Endothelial cell of umbilical vein (primary cell): ENCODE measurements around the gene SPOUT1. TPM values are rescaled to one million over a fixed set of nuclear protein-coding genes. Genes with fewer than 3 reads are reported as not detected.

Experiments used
- BruUV-seq: library from RNA; stranded (reverse); fragments of 400-500 nt; replicated peaks from 2 replicates; lab custom pipeline; 2021; lab: Mats Ljungman, UMichigan
- CTCF ChIA-PET: fragments of 300-600, 350-600 bp; sonication (Branson Sonifier 250); formaldehyde crosslinking; loops from one replicate; lab custom pipeline; 2021; ENCODE audit warnings: antibody characterized with exemption, inconsistent platforms; lab: Charles Lee
- POLR2A ChIA-PET: fragments of 300-600, 350-600 bp; sonication (Branson Sonifier 250); formaldehyde crosslinking; loops from one replicate; lab custom pipeline; 2021; ENCODE audit warnings: antibody characterized with exemption, inconsistent platforms; lab: Charles Lee
- DNase-seq: peaks from one replicate; pipeline ENCODE4 v3.0.0-alpha.2; 2011; ENCODE audit warnings: low read depth, low spot score
- FAIRE-seq: peaks from 2 replicates; lab custom pipeline; 2011; peaks lifted over from hg19 to GRCh38; lab: Jason Lieb, UNC
- H2AFZ ChIP-seq: 2 replicates; pipeline ENCODE4 v1.6.0; 2012; ENCODE audit warnings: low read depth, low read length, control low read depth, inconsistent platforms
- H3K27ac ChIP-seq: 2 replicates; pipeline ENCODE4 v1.5.1; 2011; ENCODE audit warnings: low read depth, mild to moderate bottlenecking, control low read depth, low read length, moderate library complexity; ENCODE audit not compliant: insufficient read depth
- H3K27me3 ChIP-seq, 2 experiments: 2 replicates each; pipeline versions ENCODE4 v1.6.0 to v1.6.1; 2011; ENCODE audit warnings: low read length in 2 of 2, mixed read lengths in 1 of 2; ENCODE audit not compliant: control insufficient read depth in 2 of 2, insufficient read depth in 2 of 2
- H3K36me3 ChIP-seq, 2 experiments: 2 replicates in 1 of 2; 3 replicates in 1 of 2; pipeline ENCODE4 v1.5.1; 2011; ENCODE audit warnings: low read length in 2 of 2, mild to moderate bottlenecking in 1 of 2, moderate library complexity in 1 of 2; ENCODE audit not compliant: control insufficient read depth in 2 of 2, insufficient read depth in 2 of 2; ENCODE audit errors: extremely low read depth in 1 of 2
- H3K4me1 ChIP-seq: 3 replicates; pipeline ENCODE4 v1.5.1; 2011; ENCODE audit warnings: mild to moderate bottlenecking, low read length; ENCODE audit not compliant: control insufficient read depth, insufficient read depth; ENCODE audit errors: extremely low read depth
- H3K4me2 ChIP-seq: 2 replicates; pipeline ENCODE4 v1.6.1; 2011; ENCODE audit warnings: low read length, control low read depth, mixed read lengths; ENCODE audit not compliant: insufficient read depth
- H3K4me3 ChIP-seq, 3 experiments: fragments of 200-600 bp in 1 of 3; sonication (generic), shearing (Covaris generic) in 1 of 3; replicated peaks in 1 of 3; 2 replicates each; pipeline ENCODE4 v1.5.1; 2011 to 2016; ENCODE audit warnings: control low read depth in 3 of 3, low read length in 3 of 3, mild to moderate bottlenecking in 2 of 3, inconsistent platforms in 1 of 3, low read depth in 1 of 3, moderate library complexity in 1 of 3; ENCODE audit not compliant: insufficient read depth in 1 of 3
- H3K79me2 ChIP-seq: 2 replicates; pipeline ENCODE4 v1.6.0; 2012; ENCODE audit warnings: low read length, inconsistent platforms; ENCODE audit not compliant: control insufficient read depth, insufficient read depth
- H3K9ac ChIP-seq: replicated peaks from 2 replicates; pipeline ENCODE3; 2011; ENCODE audit warnings: low read length, control low read depth; ENCODE audit not compliant: insufficient read depth; ENCODE audit errors: extremely low read depth
- H3K9me1 ChIP-seq: replicated peaks from 3 replicates; pipeline ENCODE4 v1.6.0; 2011; ENCODE audit warnings: mild to moderate bottlenecking, low read length; ENCODE audit not compliant: control insufficient read depth, insufficient read depth; ENCODE audit errors: extremely low read depth
- H3K9me3 ChIP-seq: replicated peaks from 2 replicates; pipeline ENCODE4 v1.5.1; 2012; ENCODE audit warnings: low read length, inconsistent platforms; ENCODE audit not compliant: control insufficient read depth, insufficient read depth
- H4K20me1 ChIP-seq: replicated peaks from 2 replicates; pipeline ENCODE3; 2011; ENCODE audit warnings: mild to moderate bottlenecking, low read length; ENCODE audit not compliant: control insufficient read depth, insufficient read depth; ENCODE audit errors: extremely low read depth
- CTCF ChIP-seq, 2 donors: IDR thresholded peaks; 1 replicate in 1 of 2; 2 replicates in 1 of 2; pipeline ENCODE4 v1.5.1; 2011; ENCODE audit warnings: low read length in 2 of 2, mild to moderate bottlenecking in 2 of 2, moderate library complexity in 2 of 2, control low read depth in 1 of 2, inconsistent platforms in 1 of 2, low read depth in 1 of 2; ENCODE audit not compliant: insufficient read depth in 1 of 2; ENCODE audit errors: extremely low read depth in 1 of 2
- EZH2 ChIP-seq: IDR thresholded peaks from 2 replicates; pipeline ENCODE4 v1.6.1; 2012; ENCODE audit warnings: borderline replicate concordance, low read depth, mild to moderate bottlenecking, moderate library complexity, low read length, inconsistent platforms; ENCODE audit not compliant: severe bottlenecking
- FOS ChIP-seq: IDR thresholded peaks from 2 replicates; pipeline ENCODE4 v1.6.1; 2011; ENCODE audit warnings: mild to moderate bottlenecking, low read length, moderate library complexity, borderline replicate concordance; ENCODE audit not compliant: insufficient read depth
- GATA2 ChIP-seq: IDR thresholded peaks from 2 replicates; pipeline ENCODE4 v1.7.0; 2011; ENCODE audit warnings: low read depth, mild to moderate bottlenecking, moderate library complexity, mixed read lengths, low read length; ENCODE audit not compliant: insufficient read length, insufficient read depth
- JUN ChIP-seq: IDR thresholded peaks from 2 replicates; pipeline ENCODE4 v1.6.1; 2011; ENCODE audit warnings: borderline replicate concordance, low read depth; ENCODE audit not compliant: insufficient read length, insufficient read depth
- MYC ChIP-seq: IDR thresholded peaks from one replicate; pipeline ENCODE4 v1.6.1; 2011; ENCODE audit warnings: mild to moderate bottlenecking, low read depth, low read length
- POLR2A ChIP-seq: IDR thresholded peaks from 2 replicates; pipeline ENCODE4 v1.6.1; 2012; ENCODE audit warnings: low read depth, mild to moderate bottlenecking, control low read depth, low read length
- POLR2AphosphoS5 ChIP-seq: IDR thresholded peaks from 2 replicates; pipeline ENCODE4 v1.6.1; 2012; ENCODE audit warnings: low read depth, mild to moderate bottlenecking, control low read depth, low read length, moderate library complexity; ENCODE audit not compliant: insufficient read depth
- dilution Hi-C: fragments of 300-500 bp; cut with MboI; formaldehyde crosslinking; loops from one replicate; pipeline ENCODE4 v1.15.0; 2019; ENCODE audit warnings: low sequenced_read_pairs; ENCODE audit not compliant: extremely low pct_ligation_motif_present
- intact Hi-C: fragments of 100-400 bp; cut with micrococcal nuclease; formaldehyde crosslinking; loops from one replicate; pipeline ENCODE4 v1.10.0; 2022
- polyA plus RNA-seq, 4 experiments: library from polyadenylated mRNA; depleted of rRNA in 3 of 4; stranded (reverse) in 3 of 4; unstranded in 1 of 4; fragments of >200 nt; gene quantifications; 2 replicates each; pipeline versions ENCODE4 v1.2.1 to v1.2.3, GENCODE V29; 2011 to 2012; ENCODE audit warnings: missing spikeins in 1 of 4
- total RNA-seq: library from RNA; stranded (reverse); gene quantifications from 2 replicates; pipeline ENCODE4 v1.2.3, GENCODE V29; 2021
- TF ChIP-seq, protein P1 (sequence below): IDR thresholded peaks from 2 replicates; pipeline ENCODE4 v1.6.1; 2011; ENCODE audit not compliant: insufficient read depth, insufficient read length

SPOUT1 gene
- total and polyA plus RNA-seq, 2 donors (not counting 3 experiments of a cell fraction or from before 2014, with no cell fraction given): 50.4 to 51.6 TPM

GRCh38 chr9:128846680-128847030, 17.1 kb upstream of the SPOUT1 start:
- no TSS peak for BruUV-seq
- no peak for DNase-seq
- Histone ChIP-seq H3K9ac (no peak overlapping the region), H3K9me3 (no peaks in the 10 kb centered on the region), H3K4me2 (no peak overlapping the region), H3K4me1 (no peaks in the 10 kb centered on the region), H3K79me2 (no peaks in the 10 kb centered on the region), H2AFZ (no peak overlapping the region), H3K27me3 (no peaks in the 10 kb centered on the region), H3K27ac (no peak overlapping the region), H4K20me1 (no peaks in the 10 kb centered on the region), H3K9me1 (no peaks in the 10 kb centered on the region), H3K4me3 (no peak overlapping the region), H3K36me3 (peaks cover 0 to 3% of the 10 kb centered on the region in 2 experiments)
- CTCF ChIA-PET: no interaction called here
- no peak for FAIRE-seq
- POLR2A ChIA-PET: no interaction called here
- intact Hi-C loops (no loop called here), dilution Hi-C loops (no loop called here)
- TF ChIP-seq CTCF (IDR thresholded peaks at IDR 0.05; ENCODE audit: extremely low read depth in 1 of 2, insufficient read depth in 1 of 2, low read depth in 1 of 2, low read length in 2 of 2) (no peak), JUN (no peak), FOS (no peak), POLR2A (no peak), GATA2 (no peak), EZH2 (no peak), MYC (no peak), POLR2AphosphoS5 (no peak)
- TF ChIP-seq, protein P1, sequence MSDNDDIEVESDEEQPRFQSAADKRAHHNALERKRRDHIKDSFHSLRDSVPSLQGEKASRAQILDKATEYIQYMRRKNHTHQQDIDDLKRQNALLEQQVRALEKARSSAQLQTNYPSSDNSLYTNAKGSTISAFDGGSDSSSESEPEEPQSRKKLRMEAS: no peak
